Activated CD4-positive, alpha-beta T cell treated with anti-CD3 and anti-CD28 coated beads, Interleukin-2, amount 50 U/mL, for 1 hour (primary cell): ENCODE measurements around the gene SLC45A3.
"Not testable (repeated sequence)": the region's sequence is repeated elsewhere in the genome, so short reads cannot be mapped to it uniquely, and the experiment has no call there.

Experiments
- DNase-seq: peaks from one replicate; pipeline ENCODE4 v3.0.0-alpha.2; 2020

Gene SLC45A3

GRCh38 chr1:205666372-205667166, 13.7 kb downstream of the SLC45A3 start:
- no peak for DNase-seq

GRCh38 chr1:205665201-205666045, 14.9 kb downstream of the SLC45A3 start:
- no peak for DNase-seq

- no peak for DNase-seq
These were observed 15.8 kb downstream of the SLC45A3 start for GRCh38 chr1:205664399-205665017.

GRCh38 chr1:205663286-205663936, 16.9 kb downstream of the SLC45A3 start:
- no peak for DNase-seq

- no peak for DNase-seq
These were observed 17.5 kb downstream of the SLC45A3 start for GRCh38 chr1:205662791-205663190.

- no peak for DNase-seq
These were observed 18.1 kb downstream of the SLC45A3 start for GRCh38 chr1:205662135-205662738.

- no peak for DNase-seq
These were observed 18.7 kb downstream of the SLC45A3 start for GRCh38 chr1:205661429-205662134.

GRCh38 chr1:205660361-205660760, 19.9 kb downstream of the SLC45A3 start:
- DNase-seq, result no peak

- peak; percentile 76 for DNase-seq
These were observed 21.2 kb downstream of the SLC45A3 start for GRCh38 chr1:205658943-205659581.

- no peak for DNase-seq
These were observed 24.1 kb downstream of the SLC45A3 start for GRCh38 chr1:205656236-205656635.

GRCh38 chr1:205652984-205653383, 27.3 kb downstream of the SLC45A3 start:
- DNase-seq, result no peak

- DNase-seq, result no peak
These were observed 30.1 kb downstream of the SLC45A3 start for GRCh38 chr1:205650241-205650640.

- no peak for DNase-seq
These were observed 34.8 kb downstream of the SLC45A3 start for GRCh38 chr1:205645519-205645918.

- DNase-seq, result no peak
These were observed 37.5 kb downstream of the SLC45A3 start for GRCh38 chr1:205642679-205643307.

- no peak for DNase-seq
These were observed 40.7 kb downstream of the SLC45A3 start for GRCh38 chr1:205639567-205639966.

GRCh38 chr1:205637854-205638468, 42.3 kb downstream of the SLC45A3 start:
- DNase-seq, result no peak

GRCh38 chr1:205636732-205637131, 43.6 kb downstream of the SLC45A3 start:
- no peak for DNase-seq

GRCh38 chr1:205636138-205636530, 44.2 kb downstream of the SLC45A3 start:
- not testable (repeated sequence) for DNase-seq

GRCh38 chr1:205633421-205633976, 46.8 kb downstream of the SLC45A3 start:
- DNase-seq, result no peak

- no peak for DNase-seq
These were observed 47.6 kb downstream of the SLC45A3 start for GRCh38 chr1:205632669-205633169.
